ENCODE results near the gene MCF2L.

Gene MCF2L

DNA sequence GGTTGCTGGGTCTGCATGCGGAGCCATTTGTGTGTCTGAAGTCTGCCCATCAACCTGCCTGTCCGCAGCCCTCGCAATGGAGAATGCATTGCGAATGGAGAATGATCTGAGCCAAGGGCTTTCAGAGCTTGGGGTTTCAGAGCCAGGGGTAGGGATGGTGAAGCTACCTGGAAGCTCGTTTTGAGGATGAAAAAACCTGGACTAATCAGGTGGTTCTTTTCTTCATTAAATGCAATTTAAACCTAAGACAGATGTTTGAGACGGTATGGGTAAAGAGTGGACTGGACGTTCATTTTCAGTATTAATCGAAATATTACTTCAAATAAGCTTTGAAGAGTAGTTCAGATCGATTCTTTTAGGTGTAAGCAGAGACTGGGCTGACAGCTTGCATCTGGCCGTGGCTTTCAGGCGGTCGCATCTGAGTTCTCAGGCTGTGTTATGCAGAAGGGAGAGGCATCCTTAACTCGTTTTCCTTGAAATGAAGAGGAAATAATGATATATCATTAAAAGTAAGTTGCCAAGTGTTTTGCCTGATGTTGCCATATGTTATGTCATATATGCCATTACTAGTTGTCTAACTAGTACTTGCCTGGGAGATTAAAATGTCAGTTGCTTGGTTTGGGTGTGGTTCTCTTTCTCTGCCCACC is 801 bp downstream of the MCF2L start:
- H3K4me3 ChIP-seq (ENCODE audit: low read depth, low read length), result no peak overlapping the region
- DNase-seq (ENCODE audit: low read depth), result no peak
- TF ChIP-seq, protein P1, sequence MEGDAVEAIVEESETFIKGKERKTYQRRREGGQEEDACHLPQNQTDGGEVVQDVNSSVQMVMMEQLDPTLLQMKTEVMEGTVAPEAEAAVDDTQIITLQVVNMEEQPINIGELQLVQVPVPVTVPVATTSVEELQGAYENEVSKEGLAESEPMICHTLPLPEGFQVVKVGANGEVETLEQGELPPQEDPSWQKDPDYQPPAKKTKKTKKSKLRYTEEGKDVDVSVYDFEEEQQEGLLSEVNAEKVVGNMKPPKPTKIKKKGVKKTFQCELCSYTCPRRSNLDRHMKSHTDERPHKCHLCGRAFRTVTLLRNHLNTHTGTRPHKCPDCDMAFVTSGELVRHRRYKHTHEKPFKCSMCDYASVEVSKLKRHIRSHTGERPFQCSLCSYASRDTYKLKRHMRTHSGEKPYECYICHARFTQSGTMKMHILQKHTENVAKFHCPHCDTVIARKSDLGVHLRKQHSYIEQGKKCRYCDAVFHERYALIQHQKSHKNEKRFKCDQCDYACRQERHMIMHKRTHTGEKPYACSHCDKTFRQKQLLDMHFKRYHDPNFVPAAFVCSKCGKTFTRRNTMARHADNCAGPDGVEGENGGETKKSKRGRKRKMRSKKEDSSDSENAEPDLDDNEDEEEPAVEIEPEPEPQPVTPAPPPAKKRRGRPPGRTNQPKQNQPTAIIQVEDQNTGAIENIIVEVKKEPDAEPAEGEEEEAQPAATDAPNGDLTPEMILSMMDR (conservative IDR thresholded peaks at IDR 0.05; ENCODE audit: low read depth, low read length), result no peak

- H3K4me3 ChIP-seq (ENCODE audit: low read depth, low read length), result no peak overlapping the region
- no peak for DNase-seq (ENCODE audit: low read depth)
- TF ChIP-seq, protein P1 (conservative IDR thresholded peaks at IDR 0.05; ENCODE audit: low read depth, low read length), result no peak
Observed at GRCh38 chr13:112970552-112971287, 1.7 kb downstream of the MCF2L start.

- no peak for DNase-seq (ENCODE audit: low read depth)
- TF ChIP-seq, protein P1 (conservative IDR thresholded peaks at IDR 0.05; ENCODE audit: low read depth, low read length), result no peak
- H3K4me3 ChIP-seq (ENCODE audit: low read depth, low read length), result no peak overlapping the region
Observed at GRCh38 chr13:112971288-112971643, 2.3 kb downstream of the MCF2L start.

DNA sequence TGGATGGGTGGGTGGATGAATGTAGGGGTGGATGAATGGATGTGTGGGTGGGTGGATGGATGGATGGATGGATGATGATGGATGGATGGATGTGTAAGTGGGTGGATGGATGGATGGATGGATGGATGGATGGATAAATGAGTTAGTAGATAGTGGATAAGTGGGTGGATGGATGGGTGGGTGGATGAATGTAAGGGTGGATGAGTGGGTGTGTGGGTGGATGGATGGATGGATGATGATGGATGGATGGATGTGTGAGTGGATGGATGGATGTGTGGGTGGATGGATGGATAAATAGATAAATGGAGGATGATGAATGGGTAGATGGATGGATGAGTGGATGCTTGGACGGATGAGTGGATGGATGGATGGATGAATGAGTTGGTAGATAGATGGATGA is 3.2 kb downstream of the MCF2L start:
- DNase-seq (ENCODE audit: low read depth), result no peak
- no peak overlapping the region for H3K4me3 ChIP-seq (ENCODE audit: low read depth, low read length)
- TF ChIP-seq, protein P1 (conservative IDR thresholded peaks at IDR 0.05; ENCODE audit: low read depth, low read length), result no peak

GRCh38 chr13:112972867-112973576 is 4.0 kb downstream of the MCF2L start:
- H3K4me3 ChIP-seq (ENCODE audit: low read depth, low read length), result no peak overlapping the region
- DNase-seq (ENCODE audit: low read depth), result no peak
- TF ChIP-seq, protein P1 (conservative IDR thresholded peaks at IDR 0.05; ENCODE audit: low read depth, low read length), result no peak

DNA sequence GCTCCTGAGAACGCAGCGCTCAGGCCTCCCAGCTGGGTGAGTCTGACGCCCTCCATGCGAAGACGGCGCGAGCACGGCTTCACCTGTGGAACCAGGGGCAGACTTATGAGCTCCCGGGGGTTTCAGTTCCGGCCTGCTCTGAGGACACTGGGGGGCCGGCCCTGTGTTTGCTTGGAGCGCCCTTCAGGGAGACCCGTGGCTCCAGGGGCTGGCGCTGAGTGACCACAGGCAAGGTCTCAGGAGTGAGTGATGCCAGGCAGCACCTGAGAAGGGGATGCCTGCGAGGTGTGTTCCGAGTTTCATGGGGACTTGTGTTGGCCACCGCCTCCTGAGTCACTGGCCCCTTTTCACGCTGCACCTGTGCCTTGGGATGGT is 4.5 kb downstream of the MCF2L start:
- TF ChIP-seq, protein P1 (conservative IDR thresholded peaks at IDR 0.05; ENCODE audit: low read depth, low read length), result no peak
- H3K4me3 ChIP-seq (ENCODE audit: low read depth, low read length), result no peak overlapping the region
- DNase-seq (ENCODE audit: low read depth), result no peak
